ENCODE results near the gene SCRG1.

The SCRG1 gene

DNA sequence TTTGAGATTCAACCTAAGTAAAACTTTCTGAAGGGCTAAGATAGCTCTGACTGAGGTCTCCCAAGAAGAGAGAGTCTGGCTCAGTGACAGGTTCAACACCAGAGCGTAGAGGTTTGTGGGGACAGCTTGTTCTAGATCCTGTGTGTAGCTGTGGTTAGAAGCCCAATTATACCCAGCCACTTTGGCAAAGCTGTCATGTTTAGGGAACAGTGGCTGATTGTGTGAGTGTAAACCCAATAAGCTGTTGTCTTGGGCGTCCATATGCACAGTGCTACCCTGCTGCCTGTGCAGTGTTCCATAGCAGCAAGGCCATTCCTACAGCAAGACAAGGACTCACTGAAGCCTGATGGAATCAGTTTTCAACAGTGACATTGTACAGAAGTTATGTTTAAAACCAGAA lies 11.2 kb upstream of the SCRG1 start:
- Histone ChIP-seq H3K9me3 (ENCODE audit: low read length) (no peaks in the 10 kb centered on the region), H3K27me3 (ENCODE audit: control insufficient read depth in 1 of 2, insufficient read depth in 2 of 2, low read length in 2 of 2) (no peaks in the 10 kb centered on the region), H3K9ac (ENCODE audit: low read length) (no peak overlapping the region), H3K4me1 (ENCODE audit: insufficient read depth, low read length) (no peaks in the 10 kb centered on the region), H3K4me3 (ENCODE audit: low read depth in 1 of 2, low read length in 2 of 2) (no peak overlapping the region), H3K27ac (ENCODE audit: low read depth, low read length) (no peak overlapping the region), H3K36me3 (ENCODE audit: insufficient read depth, low read length) (no peaks in the 10 kb centered on the region)

GRCh38 chr4:173405840-173406606 lies 7.1 kb upstream of the SCRG1 start:
- Histone ChIP-seq H3K36me3 (ENCODE audit: insufficient read depth, low read length) (peaks cover 5% of the 10 kb centered on the region), H3K4me1 (ENCODE audit: insufficient read depth, low read length) (no peaks in the 10 kb centered on the region), H3K27ac (ENCODE audit: low read depth, low read length) (no peak overlapping the region), H3K9ac (ENCODE audit: low read length) (no peak overlapping the region), H3K4me3 (ENCODE audit: low read depth in 1 of 2, low read length in 2 of 2) (no peak overlapping the region), H3K9me3 (ENCODE audit: low read length) (no peaks in the 10 kb centered on the region), H3K27me3 (ENCODE audit: control insufficient read depth in 1 of 2, insufficient read depth in 2 of 2, low read length in 2 of 2) (no peaks in the 10 kb centered on the region)

- Histone ChIP-seq H3K36me3 (ENCODE audit: insufficient read depth, low read length) (peaks cover 5% of the 10 kb centered on the region), H3K4me1 (ENCODE audit: insufficient read depth, low read length) (peaks cover 3% of the 10 kb centered on the region), H3K27ac (ENCODE audit: low read depth, low read length) (no peak overlapping the region), H3K4me3 (ENCODE audit: low read depth in 1 of 2, low read length in 2 of 2) (no peak overlapping the region), H3K9ac (ENCODE audit: low read length) (no peak overlapping the region), H3K27me3 (ENCODE audit: control insufficient read depth in 1 of 2, insufficient read depth in 2 of 2, low read length in 2 of 2) (no peaks in the 10 kb centered on the region), H3K9me3 (ENCODE audit: low read length) (no peaks in the 10 kb centered on the region)
Measured at GRCh38 chr4:173404296-173404865, 5.5 kb upstream of the SCRG1 start.

DNA sequence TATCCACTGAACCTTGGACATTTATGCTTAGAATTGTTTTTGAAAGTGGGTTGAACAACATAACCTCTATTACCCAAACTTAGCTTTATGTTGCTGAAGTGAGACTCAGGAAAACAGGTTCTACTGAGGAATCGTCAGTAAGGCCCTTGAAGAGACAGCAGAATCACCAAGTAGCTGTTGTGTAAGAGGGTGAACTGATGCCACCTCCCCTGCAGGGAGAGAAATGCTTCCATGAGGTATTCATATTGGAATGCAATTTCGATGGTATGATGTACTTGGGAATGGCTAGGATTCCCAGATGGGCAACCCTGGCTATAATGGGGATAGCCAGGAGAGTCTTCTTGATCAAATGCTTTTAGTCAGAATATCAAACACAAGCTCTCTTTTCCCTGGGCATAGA lies 4.1 kb upstream of the SCRG1 start:
- H3K9me3 ChIP-seq (ENCODE audit: low read length), result no peaks in the 10 kb centered on the region
- H3K9ac ChIP-seq (ENCODE audit: low read length), result no peak overlapping the region
- H3K27ac ChIP-seq (ENCODE audit: low read depth, low read length), result no peak overlapping the region
- H3K36me3 ChIP-seq (ENCODE audit: insufficient read depth, low read length), result peaks cover 5% of the 10 kb centered on the region
- H3K4me1 ChIP-seq (ENCODE audit: insufficient read depth, low read length), result peaks cover 14% of the 10 kb centered on the region
- no peaks in the 10 kb centered on the region for H3K27me3 ChIP-seq (ENCODE audit: control insufficient read depth in 1 of 2, insufficient read depth in 2 of 2, low read length in 2 of 2)
- no peak overlapping the region for H3K4me3 ChIP-seq (ENCODE audit: low read depth in 1 of 2, low read length in 2 of 2)

DNA sequence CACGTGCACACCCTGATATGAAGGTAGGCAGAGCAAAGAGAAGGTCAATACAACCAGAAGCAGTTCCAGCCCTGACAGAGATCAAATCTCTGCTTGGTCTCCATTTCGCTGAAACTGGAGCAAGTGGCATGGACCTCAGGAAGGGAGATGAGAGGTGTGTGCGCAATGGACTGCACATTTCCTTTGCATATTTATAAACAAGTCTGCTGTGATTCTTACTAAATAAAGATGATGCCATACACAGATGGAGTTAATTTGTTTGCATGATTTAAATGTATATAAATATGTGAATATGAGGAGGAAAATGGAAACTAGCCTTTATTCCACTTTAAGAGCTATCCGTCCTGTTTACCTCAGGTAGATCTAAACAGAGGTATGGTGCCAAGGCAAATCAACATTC lies 2.1 kb upstream of the SCRG1 start:
- Histone ChIP-seq H3K27ac (ENCODE audit: low read depth, low read length) (no peak overlapping the region), H3K9me3 (ENCODE audit: low read length) (no peaks in the 10 kb centered on the region), H3K4me3 (ENCODE audit: low read depth in 1 of 2, low read length in 2 of 2) (no peak overlapping the region), H3K4me1 (ENCODE audit: insufficient read depth, low read length) (peaks cover 22% of the 10 kb centered on the region), H3K27me3 (ENCODE audit: control insufficient read depth in 1 of 2, insufficient read depth in 2 of 2, low read length in 2 of 2) (no peaks in the 10 kb centered on the region), H3K9ac (ENCODE audit: low read length) (no peak overlapping the region), H3K36me3 (ENCODE audit: insufficient read depth, low read length) (peaks cover 5% of the 10 kb centered on the region)

GRCh38 chr4:173398220-173398619 lies 696 bp downstream of the SCRG1 start:
- peak overlapping the region; percentile 62 for H3K27ac ChIP-seq (ENCODE audit: low read depth, low read length)
- H3K9ac ChIP-seq (ENCODE audit: low read length), result no peak overlapping the region
- no peaks in the 10 kb centered on the region for H3K27me3 ChIP-seq (ENCODE audit: control insufficient read depth in 1 of 2, insufficient read depth in 2 of 2, low read length in 2 of 2)
- peak overlapping the region; percentile 9 to 30 for H3K4me3 ChIP-seq (ENCODE audit: low read depth in 1 of 2, low read length in 2 of 2)
- no peaks in the 10 kb centered on the region for H3K9me3 ChIP-seq (ENCODE audit: low read length)
- H3K36me3 ChIP-seq (ENCODE audit: insufficient read depth, low read length), result no peaks in the 10 kb centered on the region
- peaks cover 22% of the 10 kb centered on the region for H3K4me1 ChIP-seq (ENCODE audit: insufficient read depth, low read length)

GRCh38 chr4:173397604-173398003 lies 1.3 kb downstream of the SCRG1 start:
- no peak overlapping the region for H3K9ac ChIP-seq (ENCODE audit: low read length)
- H3K27me3 ChIP-seq (ENCODE audit: control insufficient read depth in 1 of 2, insufficient read depth in 2 of 2, low read length in 2 of 2), result no peaks in the 10 kb centered on the region
- H3K27ac ChIP-seq (ENCODE audit: low read depth, low read length), result no peak overlapping the region
- H3K36me3 ChIP-seq (ENCODE audit: insufficient read depth, low read length), result no peaks in the 10 kb centered on the region
- H3K4me3 ChIP-seq (ENCODE audit: low read depth in 1 of 2, low read length in 2 of 2), result no peak overlapping the region
- no peaks in the 10 kb centered on the region for H3K9me3 ChIP-seq (ENCODE audit: low read length)
- H3K4me1 ChIP-seq (ENCODE audit: insufficient read depth, low read length), result peaks cover 22% of the 10 kb centered on the region

GRCh38 chr4:173391701-173392100 lies 7.2 kb downstream of the SCRG1 start:
- Histone ChIP-seq H3K36me3 (ENCODE audit: insufficient read depth, low read length) (peaks cover 4% of the 10 kb centered on the region), H3K9me3 (ENCODE audit: low read length) (no peaks in the 10 kb centered on the region), H3K27me3 (ENCODE audit: control insufficient read depth in 1 of 2, insufficient read depth in 2 of 2, low read length in 2 of 2) (no peaks in the 10 kb centered on the region), H3K4me3 (ENCODE audit: low read depth in 1 of 2, low read length in 2 of 2) (no peak overlapping the region), H3K9ac (ENCODE audit: low read length) (no peak overlapping the region), H3K27ac (ENCODE audit: low read depth, low read length) (no peak overlapping the region), H3K4me1 (ENCODE audit: insufficient read depth, low read length) (no peaks in the 10 kb centered on the region)

GRCh38 chr4:173386751-173387150 lies 12.2 kb downstream of the SCRG1 start:
- peaks cover 8% of the 10 kb centered on the region for H3K36me3 ChIP-seq (ENCODE audit: insufficient read depth, low read length)

DNA sequence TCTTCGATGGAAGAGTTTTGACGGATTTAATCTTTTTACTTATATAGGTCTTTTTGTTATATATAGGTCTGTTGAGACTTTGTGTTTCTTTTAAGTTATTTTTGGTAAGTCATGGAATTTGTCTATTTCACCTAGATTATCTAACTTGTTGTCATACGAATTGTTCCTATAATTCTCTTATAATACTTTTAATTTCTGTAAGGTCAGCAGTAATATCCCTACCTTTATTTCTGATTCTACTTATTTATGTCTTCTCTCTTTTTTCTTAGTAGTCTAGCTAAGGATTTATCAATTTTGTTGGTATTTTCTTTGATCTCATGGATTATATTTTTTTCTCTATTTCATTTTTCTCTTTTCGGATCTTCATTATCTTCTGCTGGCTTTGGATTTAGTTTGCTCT lies 16.6 kb downstream of the SCRG1 start:
- H3K4me3 ChIP-seq (ENCODE audit: low read depth in 1 of 2, low read length in 2 of 2), result no peak overlapping the region
- H3K36me3 ChIP-seq (ENCODE audit: insufficient read depth, low read length), result peaks cover 4% of the 10 kb centered on the region
- no peaks in the 10 kb centered on the region for H3K9me3 ChIP-seq (ENCODE audit: low read length)
- H3K4me1 ChIP-seq (ENCODE audit: insufficient read depth, low read length), result peaks cover 6% of the 10 kb centered on the region
- H3K27ac ChIP-seq (ENCODE audit: low read depth, low read length), result no peak overlapping the region
- H3K9ac ChIP-seq (ENCODE audit: low read length), result no peak overlapping the region
- no peaks in the 10 kb centered on the region for H3K27me3 ChIP-seq (ENCODE audit: control insufficient read depth in 1 of 2, insufficient read depth in 2 of 2, low read length in 2 of 2)

More at GRCh38 chr4:173386751-173387150, 12.2 kb downstream of the SCRG1 start:
- no peak overlapping the region for H3K27ac ChIP-seq (ENCODE audit: low read depth, low read length)
- H3K9ac ChIP-seq (ENCODE audit: low read length), result no peak overlapping the region
- no peaks in the 10 kb centered on the region for H3K9me3 ChIP-seq (ENCODE audit: low read length)
- peaks cover 1% of the 10 kb centered on the region for H3K4me1 ChIP-seq (ENCODE audit: insufficient read depth, low read length)
- no peak overlapping the region for H3K4me3 ChIP-seq (ENCODE audit: low read depth in 1 of 2, low read length in 2 of 2)
- no peaks in the 10 kb centered on the region for H3K27me3 ChIP-seq (ENCODE audit: control insufficient read depth in 1 of 2, insufficient read depth in 2 of 2, low read length in 2 of 2)

GRCh38 chr4:173381610-173382009 lies 17.3 kb downstream of the SCRG1 start:
- Histone ChIP-seq H3K4me1 (ENCODE audit: insufficient read depth, low read length) (peaks cover 6% of the 10 kb centered on the region), H3K27ac (ENCODE audit: low read depth, low read length) (no peak overlapping the region), H3K4me3 (ENCODE audit: low read depth in 1 of 2, low read length in 2 of 2) (no peak overlapping the region), H3K9me3 (ENCODE audit: low read length) (no peaks in the 10 kb centered on the region), H3K9ac (ENCODE audit: low read length) (no peak overlapping the region), H3K36me3 (ENCODE audit: insufficient read depth, low read length) (peaks cover 4% of the 10 kb centered on the region), H3K27me3 (ENCODE audit: control insufficient read depth in 1 of 2, insufficient read depth in 2 of 2, low read length in 2 of 2) (no peaks in the 10 kb centered on the region)

DNA sequence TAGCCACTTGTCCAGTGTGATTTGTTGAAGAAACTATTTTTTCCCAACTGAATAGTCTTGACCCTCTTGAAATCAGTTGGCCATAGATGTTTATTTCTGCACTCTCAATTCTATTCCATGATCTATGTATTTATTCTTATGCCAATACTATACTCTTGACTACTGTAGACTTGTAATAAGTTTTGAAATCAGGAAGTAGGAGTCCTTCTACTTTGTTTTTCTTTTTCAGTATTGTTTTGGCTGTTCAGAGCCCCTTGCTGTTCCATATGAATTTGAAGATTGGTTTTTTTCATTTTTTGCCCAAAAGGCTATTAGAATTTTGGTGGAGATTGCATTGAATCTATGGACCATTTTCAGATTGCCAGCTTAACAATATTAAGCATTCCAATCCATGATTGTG lies 17.9 kb downstream of the SCRG1 start:
- no peak overlapping the region for H3K4me3 ChIP-seq (ENCODE audit: low read depth in 1 of 2, low read length in 2 of 2)
- no peak overlapping the region for H3K9ac ChIP-seq (ENCODE audit: low read length)
- H3K27ac ChIP-seq (ENCODE audit: low read depth, low read length), result no peak overlapping the region
- peaks cover 6% of the 10 kb centered on the region for H3K4me1 ChIP-seq (ENCODE audit: insufficient read depth, low read length)
- H3K27me3 ChIP-seq (ENCODE audit: control insufficient read depth in 1 of 2, insufficient read depth in 2 of 2, low read length in 2 of 2), result no peaks in the 10 kb centered on the region
- no peaks in the 10 kb centered on the region for H3K9me3 ChIP-seq (ENCODE audit: low read length)
- H3K36me3 ChIP-seq (ENCODE audit: insufficient read depth, low read length), result peaks cover 4% of the 10 kb centered on the region
